Sciatic nerve (tissue), 2 donors: ENCODE results near the gene PARVG. TPM values are rescaled to one million over a fixed set of nuclear protein-coding genes. Genes with fewer than 3 reads are reported as not detected.

Source experiments
- ATAC-seq: fragments of 200-7000 bp; cut with Tn5 transposase; one replicate; pipeline ENCODE4 v1.9.1; 2020; ENCODE audit warnings: mild to moderate bottlenecking, moderate library complexity
- DNase-seq: peaks from one replicate; pipeline ENCODE4 v3.0.0-alpha.2; 2020; ENCODE audit warnings: low spot score
- intact Hi-C: fragments of 100-400 bp; cut with DNase I; formaldehyde crosslinking; loops from one replicate; pipeline ENCODE4 v1.14.2; 2022
- total RNA-seq: library from RNA; stranded (reverse); fragmentation: NEBNext Ultra II Directional; extraction: Animal tissue kit (Norgen Biotek cat#: 25700); gene quantifications from one replicate; pipeline ENCODE4 v1.2.1, GENCODE V29; 2021
- donor health status: DM: no; HTN: no; CAD: no.
- donor health status: DM: no; HTN: no; CAD: no.

The PARVG gene
- total RNA-seq, 1 donor from 2014 or later = 16.7 TPM

GRCh38 chr22:44151676-44152075 lies 29.0 kb upstream of the PARVG start:
- intact Hi-C loops = no loop called here
- ATAC-seq = no peak

GRCh38 chr22:44153710-44154109 lies 27.0 kb upstream of the PARVG start:
- no peak for ATAC-seq
- intact Hi-C loops = no loop called here
- no peak for DNase-seq

More at GRCh38 chr22:44151676-44152075, 29.0 kb upstream of the PARVG start:
- DNase-seq = no peak

- intact Hi-C loops = no loop called here
- no peak for DNase-seq
- ATAC-seq = no peak
Observed at GRCh38 chr22:44154436-44154942, 26.2 kb upstream of the PARVG start.

- intact Hi-C loops = no loop called here
- ATAC-seq (no peak), DNase-seq (no peak)
Observed at GRCh38 chr22:44155115-44155514, 25.6 kb upstream of the PARVG start.

- DNase-seq (no peak), ATAC-seq (no peak)
- intact Hi-C loops = no loop called here
Observed at GRCh38 chr22:44157916-44158618, 22.7 kb upstream of the PARVG start.

- no peak for ATAC-seq
- intact Hi-C loops = no loop called here
- no peak for DNase-seq
Observed at GRCh38 chr22:44158816-44159215, 21.9 kb upstream of the PARVG start.

- DNase-seq = no peak
- intact Hi-C loops = no loop called here
- peak; percentile 50 for ATAC-seq
Observed at GRCh38 chr22:44159221-44159620, 21.5 kb upstream of the PARVG start.

- intact Hi-C loops = no loop called here
- ATAC-seq = no peak
- no peak for DNase-seq
Observed at GRCh38 chr22:44159811-44160210, 20.9 kb upstream of the PARVG start.

- DNase-seq (no peak), ATAC-seq (no peak)
- intact Hi-C loops = no loop called here
Observed at GRCh38 chr22:44160421-44160820, 20.3 kb upstream of the PARVG start.

- DNase-seq (no peak), ATAC-seq (no peak)
- intact Hi-C loops = no loop called here
Observed at GRCh38 chr22:44161673-44162072, 19.1 kb upstream of the PARVG start.

GRCh38 chr22:44162960-44163359 lies 17.8 kb upstream of the PARVG start:
- ATAC-seq = no peak
- intact Hi-C loops = no loop called here
- no peak for DNase-seq

GRCh38 chr22:44163536-44163935 lies 17.2 kb upstream of the PARVG start:
- ATAC-seq (no peak), DNase-seq (no peak)
- intact Hi-C loops = no loop called here

- no peak for ATAC-seq
- intact Hi-C loops = no loop called here
- DNase-seq = no peak
Observed at GRCh38 chr22:44164031-44164430, 16.7 kb upstream of the PARVG start.

- intact Hi-C loops = no loop called here
- DNase-seq (no peak), ATAC-seq (no peak)
Observed at GRCh38 chr22:44165286-44165874, 15.3 kb upstream of the PARVG start.

- DNase-seq (no peak), ATAC-seq (no peak)
- intact Hi-C loops = no loop called here
Observed at GRCh38 chr22:44166498-44167276, 14.0 kb upstream of the PARVG start.

GRCh38 chr22:44167501-44167900 lies 13.2 kb upstream of the PARVG start:
- intact Hi-C loops = no loop called here
- ATAC-seq = no peak
- DNase-seq = no peak

- DNase-seq = no peak
- intact Hi-C loops = no loop called here
- no peak for ATAC-seq
Observed at GRCh38 chr22:44168206-44168605, 12.5 kb upstream of the PARVG start.

- no peak for ATAC-seq
- intact Hi-C loops = no loop called here
- DNase-seq = no peak
Observed at GRCh38 chr22:44170470-44170869, 10.3 kb upstream of the PARVG start.

GRCh38 chr22:44171561-44171960 lies 9.2 kb upstream of the PARVG start:
- ATAC-seq (peak; percentile 31), DNase-seq (no peak)
- intact Hi-C loops = no loop called here
